ENCODE results near the gene EPAS1. TPM values are rescaled to one million over a fixed set of nuclear protein-coding genes. Genes with fewer than 3 reads are reported as not detected.

Gene EPAS1
- total and polyA plus RNA-seq, 9 of the 15 experiments (the other 6 are each of a cell fraction or from before 2014, with no cell fraction given): 0.25 to 11.2 (median 4.1) TPM

GRCh38 chr2:46325182-46325928 is 28.1 kb downstream of the EPAS1 start (continued):
- TF ChIP-seq ZNF512 (tag; IDR thresholded peaks at IDR 0.05): no peak
- TF ChIP-seq FOXP1 (CRISPR knock-in tag; IDR thresholded peaks at IDR 0.05): no peak
- TF ChIP-seq ZNF695 (CRISPR knock-in tag; IDR thresholded peaks at IDR 0.05): no peak
- TF ChIP-seq TCF7 (IDR thresholded peaks at IDR 0.05; ENCODE audit: borderline replicate concordance): no peak
- no peak for TF ChIP-seq XRCC3 (IDR thresholded peaks at IDR 0.05)
- TF ChIP-seq ZBTB12 (CRISPR knock-in tag; IDR thresholded peaks at IDR 0.05): no peak
- TF ChIP-seq RCOR1 (IDR thresholded peaks at IDR 0.05; ENCODE audit: borderline replicate concordance in 1 of 2, low read depth in 2 of 2, low read length in 2 of 2): peak in 1 of 2 experiments; percentile 87; a peak in 2 of 4 replicates
- TF ChIP-seq GABPB1 (CRISPR knock-in tag; IDR thresholded peaks at IDR 0.05): 0 out of 2 replicates have a peak, but pooled peaks have one; percentile 30
- peak; percentile 15 for TF ChIP-seq TAF9B (IDR thresholded peaks at IDR 0.05; ENCODE audit: partially characterized antibody)
- TF ChIP-seq, protein P1, sequence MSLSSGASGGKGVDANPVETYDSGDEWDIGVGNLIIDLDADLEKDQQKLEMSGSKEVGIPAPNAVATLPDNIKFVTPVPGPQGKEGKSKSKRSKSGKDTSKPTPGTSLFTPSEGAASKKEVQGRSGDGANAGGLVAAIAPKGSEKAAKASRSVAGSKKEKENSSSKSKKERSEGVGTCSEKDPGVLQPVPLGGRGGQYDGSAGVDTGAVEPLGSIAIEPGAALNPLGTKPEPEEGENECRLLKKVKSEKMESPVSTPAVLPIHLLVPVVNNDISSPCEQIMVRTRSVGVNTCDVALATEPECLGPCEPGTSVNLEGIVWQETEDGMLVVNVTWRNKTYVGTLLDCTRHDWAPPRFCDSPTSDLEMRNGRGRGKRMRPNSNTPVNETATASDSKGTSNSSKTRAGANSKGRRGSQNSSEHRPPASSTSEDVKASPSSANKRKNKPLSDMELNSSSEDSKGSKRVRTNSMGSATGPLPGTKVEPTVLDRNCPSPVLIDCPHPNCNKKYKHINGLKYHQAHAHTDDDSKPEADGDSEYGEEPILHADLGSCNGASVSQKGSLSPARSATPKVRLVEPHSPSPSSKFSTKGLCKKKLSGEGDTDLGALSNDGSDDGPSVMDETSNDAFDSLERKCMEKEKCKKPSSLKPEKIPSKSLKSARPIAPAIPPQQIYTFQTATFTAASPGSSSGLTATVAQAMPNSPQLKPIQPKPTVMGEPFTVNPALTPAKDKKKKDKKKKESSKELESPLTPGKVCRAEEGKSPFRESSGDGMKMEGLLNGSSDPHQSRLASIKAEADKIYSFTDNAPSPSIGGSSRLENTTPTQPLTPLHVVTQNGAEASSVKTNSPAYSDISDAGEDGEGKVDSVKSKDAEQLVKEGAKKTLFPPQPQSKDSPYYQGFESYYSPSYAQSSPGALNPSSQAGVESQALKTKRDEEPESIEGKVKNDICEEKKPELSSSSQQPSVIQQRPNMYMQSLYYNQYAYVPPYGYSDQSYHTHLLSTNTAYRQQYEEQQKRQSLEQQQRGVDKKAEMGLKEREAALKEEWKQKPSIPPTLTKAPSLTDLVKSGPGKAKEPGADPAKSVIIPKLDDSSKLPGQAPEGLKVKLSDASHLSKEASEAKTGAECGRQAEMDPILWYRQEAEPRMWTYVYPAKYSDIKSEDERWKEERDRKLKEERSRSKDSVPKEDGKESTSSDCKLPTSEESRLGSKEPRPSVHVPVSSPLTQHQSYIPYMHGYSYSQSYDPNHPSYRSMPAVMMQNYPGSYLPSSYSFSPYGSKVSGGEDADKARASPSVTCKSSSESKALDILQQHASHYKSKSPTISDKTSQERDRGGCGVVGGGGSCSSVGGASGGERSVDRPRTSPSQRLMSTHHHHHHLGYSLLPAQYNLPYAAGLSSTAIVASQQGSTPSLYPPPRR (CRISPR knock-in tag; IDR thresholded peaks at IDR 0.05; ENCODE audit: borderline replicate concordance): no peak
- TF ChIP-seq KLF13 (tag; IDR thresholded peaks at IDR 0.05; ENCODE audit: borderline replicate concordance, low read depth): no peak
- TF ChIP-seq MBD1 (CRISPR knock-in tag; IDR thresholded peaks at IDR 0.05): no peak
- TF ChIP-seq MBD2 (IDR thresholded peaks at IDR 0.05; ENCODE audit: borderline replicate concordance, low read depth): 0 out of 2 replicates have a peak, but pooled peaks have one; percentile 16
- TF ChIP-seq FOXA3 (CRISPR knock-in tag; conservative IDR thresholded peaks at IDR 0.05 in 1 of 2, IDR thresholded peaks at IDR 0.05 in 1 of 2): no peak
- TF ChIP-seq GTF2F1 (IDR thresholded peaks at IDR 0.05; ENCODE audit: low read depth, low read length): no peak
- TF ChIP-seq, protein P2, sequence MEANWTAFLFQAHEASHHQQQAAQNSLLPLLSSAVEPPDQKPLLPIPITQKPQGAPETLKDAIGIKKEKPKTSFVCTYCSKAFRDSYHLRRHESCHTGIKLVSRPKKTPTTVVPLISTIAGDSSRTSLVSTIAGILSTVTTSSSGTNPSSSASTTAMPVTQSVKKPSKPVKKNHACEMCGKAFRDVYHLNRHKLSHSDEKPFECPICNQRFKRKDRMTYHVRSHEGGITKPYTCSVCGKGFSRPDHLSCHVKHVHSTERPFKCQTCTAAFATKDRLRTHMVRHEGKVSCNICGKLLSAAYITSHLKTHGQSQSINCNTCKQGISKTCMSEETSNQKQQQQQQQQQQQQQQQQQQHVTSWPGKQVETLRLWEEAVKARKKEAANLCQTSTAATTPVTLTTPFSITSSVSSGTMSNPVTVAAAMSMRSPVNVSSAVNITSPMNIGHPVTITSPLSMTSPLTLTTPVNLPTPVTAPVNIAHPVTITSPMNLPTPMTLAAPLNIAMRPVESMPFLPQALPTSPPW (CRISPR knock-in tag; IDR thresholded peaks at IDR 0.05): no peak
